ENCODE results near the gene VTI1A.

The VTI1A gene

DNA sequence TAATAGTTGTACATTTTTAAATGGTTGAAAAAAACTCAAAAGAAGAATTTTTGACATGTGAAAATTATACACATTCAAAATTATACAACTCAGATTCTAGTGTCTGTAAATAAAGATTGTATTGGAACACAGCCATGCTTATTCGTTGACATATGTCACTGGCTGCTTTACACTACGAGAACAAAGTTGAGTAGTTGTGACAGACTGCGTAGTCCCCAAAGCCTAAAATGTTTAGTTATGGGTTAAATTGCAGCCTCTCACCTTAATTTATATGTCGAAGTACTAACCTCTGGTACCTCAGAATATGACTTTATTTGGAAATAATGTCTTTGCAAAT, 358.2 kb downstream of the VTI1A start:
- no peak for TF ChIP-seq POLR2A (IDR thresholded peaks at IDR 0.05; ENCODE audit: extremely low read depth, insufficient read length)
- no peak for TF ChIP-seq MYC (IDR thresholded peaks at IDR 0.05; ENCODE audit: low read depth, low read length)
- TF ChIP-seq, protein P1, sequence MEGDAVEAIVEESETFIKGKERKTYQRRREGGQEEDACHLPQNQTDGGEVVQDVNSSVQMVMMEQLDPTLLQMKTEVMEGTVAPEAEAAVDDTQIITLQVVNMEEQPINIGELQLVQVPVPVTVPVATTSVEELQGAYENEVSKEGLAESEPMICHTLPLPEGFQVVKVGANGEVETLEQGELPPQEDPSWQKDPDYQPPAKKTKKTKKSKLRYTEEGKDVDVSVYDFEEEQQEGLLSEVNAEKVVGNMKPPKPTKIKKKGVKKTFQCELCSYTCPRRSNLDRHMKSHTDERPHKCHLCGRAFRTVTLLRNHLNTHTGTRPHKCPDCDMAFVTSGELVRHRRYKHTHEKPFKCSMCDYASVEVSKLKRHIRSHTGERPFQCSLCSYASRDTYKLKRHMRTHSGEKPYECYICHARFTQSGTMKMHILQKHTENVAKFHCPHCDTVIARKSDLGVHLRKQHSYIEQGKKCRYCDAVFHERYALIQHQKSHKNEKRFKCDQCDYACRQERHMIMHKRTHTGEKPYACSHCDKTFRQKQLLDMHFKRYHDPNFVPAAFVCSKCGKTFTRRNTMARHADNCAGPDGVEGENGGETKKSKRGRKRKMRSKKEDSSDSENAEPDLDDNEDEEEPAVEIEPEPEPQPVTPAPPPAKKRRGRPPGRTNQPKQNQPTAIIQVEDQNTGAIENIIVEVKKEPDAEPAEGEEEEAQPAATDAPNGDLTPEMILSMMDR (IDR thresholded peaks at IDR 0.05; ENCODE audit: low read depth, low read length), result no peak
- TF ChIP-seq, protein P2, sequence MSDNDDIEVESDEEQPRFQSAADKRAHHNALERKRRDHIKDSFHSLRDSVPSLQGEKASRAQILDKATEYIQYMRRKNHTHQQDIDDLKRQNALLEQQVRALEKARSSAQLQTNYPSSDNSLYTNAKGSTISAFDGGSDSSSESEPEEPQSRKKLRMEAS (IDR thresholded peaks at IDR 0.05; ENCODE audit: low read depth, low read length), result no peak
- no peak for DNase-seq (ENCODE audit: low read depth)
- H3K4me3 ChIP-seq (ENCODE audit: low read depth, low read length), result no peak overlapping the region

- TF ChIP-seq, protein P2 (IDR thresholded peaks at IDR 0.05; ENCODE audit: low read depth, low read length), result no peak
- TF ChIP-seq, protein P1 (IDR thresholded peaks at IDR 0.05; ENCODE audit: low read depth, low read length), result no peak
- no peak for TF ChIP-seq POLR2A (IDR thresholded peaks at IDR 0.05; ENCODE audit: extremely low read depth, insufficient read length)
- no peak for TF ChIP-seq MYC (IDR thresholded peaks at IDR 0.05; ENCODE audit: low read depth, low read length)
- no peak overlapping the region for H3K4me3 ChIP-seq (ENCODE audit: low read depth, low read length)
- DNase-seq (ENCODE audit: low read depth), result no peak
These were observed 358.7 kb downstream of the VTI1A start for GRCh38 chr10:112805701-112806100.

GRCh38 chr10:112807013-112807412, 360.0 kb downstream of the VTI1A start:
- TF ChIP-seq, protein P1 (IDR thresholded peaks at IDR 0.05; ENCODE audit: low read depth, low read length), result no peak
- no peak for TF ChIP-seq MYC (IDR thresholded peaks at IDR 0.05; ENCODE audit: low read depth, low read length)
- no peak for TF ChIP-seq POLR2A (IDR thresholded peaks at IDR 0.05; ENCODE audit: extremely low read depth, insufficient read length)
- TF ChIP-seq, protein P2 (IDR thresholded peaks at IDR 0.05; ENCODE audit: low read depth, low read length), result no peak
- DNase-seq (ENCODE audit: low read depth), result no peak
- H3K4me3 ChIP-seq (ENCODE audit: low read depth, low read length), result no peak overlapping the region

DNA sequence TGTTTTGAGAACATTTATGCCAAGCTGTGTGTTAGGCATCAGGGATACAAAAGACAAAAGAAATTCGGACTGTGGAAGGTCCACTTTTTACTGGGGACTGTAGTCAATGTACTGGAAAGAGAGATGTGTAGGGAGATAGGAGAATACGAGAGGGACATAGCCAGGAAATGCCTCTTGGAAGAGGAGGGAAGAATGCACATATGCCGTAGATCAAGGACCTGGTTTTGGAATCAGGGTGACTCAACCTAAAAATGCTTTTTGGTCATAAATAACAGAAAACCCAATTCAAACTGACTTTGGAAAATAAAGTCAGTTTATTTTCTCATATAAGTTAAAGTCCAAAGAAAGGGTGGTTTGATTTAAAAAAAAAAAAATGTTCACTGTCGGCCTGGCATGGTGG, 362.7 kb downstream of the VTI1A start:
- no peak for DNase-seq (ENCODE audit: low read depth)
- TF ChIP-seq POLR2A (IDR thresholded peaks at IDR 0.05; ENCODE audit: extremely low read depth, insufficient read length) (no peak), MYC (IDR thresholded peaks at IDR 0.05; ENCODE audit: low read depth, low read length) (no peak)
- TF ChIP-seq, protein P2 (IDR thresholded peaks at IDR 0.05; ENCODE audit: low read depth, low read length), result no peak
- TF ChIP-seq, protein P1 (IDR thresholded peaks at IDR 0.05; ENCODE audit: low read depth, low read length), result no peak
- no peak overlapping the region for H3K4me3 ChIP-seq (ENCODE audit: low read depth, low read length)

DNA sequence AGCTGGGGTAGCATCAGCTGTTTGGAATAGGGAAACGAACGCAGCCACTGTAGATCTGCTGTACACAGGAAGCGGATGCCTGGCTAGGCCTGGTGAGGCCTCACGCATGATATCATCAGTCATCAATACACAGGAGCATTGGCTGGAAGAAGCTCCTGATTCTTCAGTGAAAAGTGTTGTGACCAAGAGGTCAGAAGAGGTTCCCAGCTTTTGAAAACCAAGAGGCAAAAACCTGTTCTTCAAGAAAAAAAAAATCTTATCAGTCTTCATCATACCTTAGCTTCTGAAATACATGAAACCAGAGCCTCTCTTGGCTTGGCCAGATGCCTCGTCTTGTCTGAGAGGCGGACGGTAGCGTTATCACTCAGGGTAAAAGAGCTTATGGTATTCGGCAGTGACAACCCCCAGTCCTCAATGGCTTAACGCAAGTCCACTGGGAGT, 363.7 kb downstream of the VTI1A start:
- no peak for DNase-seq (ENCODE audit: low read depth)
- TF ChIP-seq, protein P1 (IDR thresholded peaks at IDR 0.05; ENCODE audit: low read depth, low read length), result no peak
- TF ChIP-seq, protein P2 (IDR thresholded peaks at IDR 0.05; ENCODE audit: low read depth, low read length), result no peak
- TF ChIP-seq POLR2A (IDR thresholded peaks at IDR 0.05; ENCODE audit: extremely low read depth, insufficient read length), result no peak
- no peak for TF ChIP-seq MYC (IDR thresholded peaks at IDR 0.05; ENCODE audit: low read depth, low read length)

More for the DNA sequence above, 363.7 kb downstream of the VTI1A start:
- no peak overlapping the region for H3K4me3 ChIP-seq (ENCODE audit: low read depth, low read length)

Data from NB4 (cell line).